Measurements from ENCODE around the gene RPA3. TPM values are rescaled to one million over a fixed set of nuclear protein-coding genes. Genes with fewer than 3 reads are reported as not detected.

RPA3 gene
- polyA plus RNA-seq, 1 experiment = 22.9 TPM

DNA sequence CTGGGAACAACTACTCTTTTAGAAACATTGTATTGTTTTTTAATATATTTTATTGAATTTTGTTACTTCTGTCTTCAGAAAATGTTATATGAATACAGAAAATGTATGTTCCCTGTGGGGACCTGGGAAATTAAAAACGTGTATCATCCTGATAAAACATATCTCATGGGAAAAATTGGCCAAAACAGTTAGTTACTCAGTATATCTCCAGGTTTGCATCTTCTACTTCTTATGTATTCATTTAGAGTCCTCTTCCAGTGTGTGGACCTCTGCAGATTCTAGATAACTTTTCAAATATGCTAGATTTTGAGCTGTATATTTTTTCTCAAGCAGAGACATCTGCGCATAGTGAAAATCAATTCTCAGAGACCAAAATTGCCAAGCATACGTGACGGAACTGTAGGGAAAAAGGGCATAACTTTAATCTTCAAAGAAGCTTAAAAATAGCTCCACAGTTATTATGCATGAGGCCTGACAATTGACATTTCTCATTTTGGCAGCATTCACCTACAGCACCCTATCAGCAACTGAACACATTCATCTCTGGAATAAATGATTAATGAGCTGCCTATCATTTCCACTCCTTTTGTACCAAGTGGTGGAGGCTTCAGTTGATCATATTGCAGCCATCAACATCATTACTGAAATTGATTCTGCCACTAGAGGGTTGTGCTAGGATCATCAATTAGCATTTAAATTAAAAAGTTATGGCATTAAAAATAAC lies 104.2 kb downstream of the RPA3 start:
- POLR2A ChIA-PET = no interaction called here
- TF ChIP-seq, protein P1, sequence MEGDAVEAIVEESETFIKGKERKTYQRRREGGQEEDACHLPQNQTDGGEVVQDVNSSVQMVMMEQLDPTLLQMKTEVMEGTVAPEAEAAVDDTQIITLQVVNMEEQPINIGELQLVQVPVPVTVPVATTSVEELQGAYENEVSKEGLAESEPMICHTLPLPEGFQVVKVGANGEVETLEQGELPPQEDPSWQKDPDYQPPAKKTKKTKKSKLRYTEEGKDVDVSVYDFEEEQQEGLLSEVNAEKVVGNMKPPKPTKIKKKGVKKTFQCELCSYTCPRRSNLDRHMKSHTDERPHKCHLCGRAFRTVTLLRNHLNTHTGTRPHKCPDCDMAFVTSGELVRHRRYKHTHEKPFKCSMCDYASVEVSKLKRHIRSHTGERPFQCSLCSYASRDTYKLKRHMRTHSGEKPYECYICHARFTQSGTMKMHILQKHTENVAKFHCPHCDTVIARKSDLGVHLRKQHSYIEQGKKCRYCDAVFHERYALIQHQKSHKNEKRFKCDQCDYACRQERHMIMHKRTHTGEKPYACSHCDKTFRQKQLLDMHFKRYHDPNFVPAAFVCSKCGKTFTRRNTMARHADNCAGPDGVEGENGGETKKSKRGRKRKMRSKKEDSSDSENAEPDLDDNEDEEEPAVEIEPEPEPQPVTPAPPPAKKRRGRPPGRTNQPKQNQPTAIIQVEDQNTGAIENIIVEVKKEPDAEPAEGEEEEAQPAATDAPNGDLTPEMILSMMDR (IDR thresholded peaks at IDR 0.05; ENCODE audit: low read depth, low read length) = no peak
- CTCF ChIA-PET = interaction anchor here (1.0 to 1.5 kb wide), 2 partner anchors 10 to 18 kb away, joined by 3 read pairs; no protein-coding TSS in a partner anchor
- no peak for DNase-seq (ENCODE audit: low read depth, low spot score)
- no peak overlapping the region for H3K4me3 ChIP-seq (ENCODE audit: low read depth, low read length)
- H3K9me3 ChIP-seq (ENCODE audit: control insufficient read depth, insufficient read depth, low read length) = no peaks in the 10 kb centered on the region
- H3K27ac ChIP-seq (ENCODE audit: low read depth, low read length) = no peak overlapping the region
- H3K27me3 ChIP-seq (ENCODE audit: control insufficient read depth, insufficient read depth, low read length) = no peaks in the 10 kb centered on the region

DNA sequence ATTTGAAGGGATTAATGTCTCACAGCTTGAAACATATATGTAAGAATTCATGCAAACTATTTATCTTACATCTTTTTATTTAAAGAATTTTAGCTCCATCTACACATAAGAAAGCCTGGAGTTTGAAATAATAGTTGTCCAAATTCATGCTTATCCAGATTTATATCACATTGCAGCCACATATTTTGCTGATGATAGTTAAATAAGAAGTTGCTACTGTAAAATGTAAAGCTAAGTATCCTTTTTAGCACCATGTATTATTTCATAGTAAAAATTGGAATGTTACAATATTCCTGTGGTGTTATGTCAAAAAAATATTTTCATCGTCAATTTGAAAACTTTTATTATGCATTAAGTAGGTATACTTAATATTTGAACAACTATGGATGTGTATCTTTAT lies 105.2 kb downstream of the RPA3 start:
- POLR2A ChIA-PET = no interaction called here

DNA sequence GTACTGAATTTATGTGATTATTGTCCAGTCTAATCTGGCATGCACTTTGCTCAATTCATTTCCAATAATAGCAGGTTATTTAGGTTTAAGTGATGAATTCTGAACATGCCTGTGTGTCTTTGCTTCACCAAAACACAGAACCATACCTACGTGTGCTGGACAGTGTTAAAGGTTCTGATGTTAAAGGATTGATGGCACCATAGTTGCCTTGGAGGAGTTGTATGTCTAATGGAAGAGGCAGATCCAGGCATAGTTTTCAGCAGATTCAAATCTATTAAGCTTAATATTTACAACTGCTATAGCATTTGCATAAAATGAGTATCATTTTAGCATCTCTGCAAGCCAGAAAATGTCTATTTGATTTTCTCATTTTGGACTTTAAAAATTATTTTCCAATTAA lies 105.9 kb downstream of the RPA3 start:
- Histone ChIP-seq H3K9me3 (ENCODE audit: control insufficient read depth, insufficient read depth, low read length) (no peaks in the 10 kb centered on the region), H3K4me3 (ENCODE audit: low read depth, low read length) (no peak overlapping the region), H3K27me3 (ENCODE audit: control insufficient read depth, insufficient read depth, low read length) (no peaks in the 10 kb centered on the region), H3K27ac (ENCODE audit: low read depth, low read length) (no peak overlapping the region)
- POLR2A ChIA-PET = no interaction called here
- DNase-seq (ENCODE audit: low read depth, low spot score) = no peak
- CTCF ChIA-PET = interaction anchor here (0.7 to 1.6 kb wide), 3 partner anchors 27 to 509 kb away, joined by 3 read pairs; no protein-coding TSS in a partner anchor
- TF ChIP-seq, protein P1 (IDR thresholded peaks at IDR 0.05; ENCODE audit: low read depth, low read length) = no peak

More for the DNA sequence above, 105.2 kb downstream of the RPA3 start:
- Histone ChIP-seq H3K4me3 (ENCODE audit: low read depth, low read length) (no peak overlapping the region), H3K27me3 (ENCODE audit: control insufficient read depth, insufficient read depth, low read length) (no peaks in the 10 kb centered on the region), H3K9me3 (ENCODE audit: control insufficient read depth, insufficient read depth, low read length) (no peaks in the 10 kb centered on the region), H3K27ac (ENCODE audit: low read depth, low read length) (no peak overlapping the region)
- no peak for DNase-seq (ENCODE audit: low read depth, low spot score)
- TF ChIP-seq, protein P1 (IDR thresholded peaks at IDR 0.05; ENCODE audit: low read depth, low read length) = no peak
- CTCF ChIA-PET = interaction anchor here (0.8 to 1.6 kb wide), 3 partner anchors 17 to 68 kb away, joined by 3 read pairs; no protein-coding TSS in a partner anchor

DNA sequence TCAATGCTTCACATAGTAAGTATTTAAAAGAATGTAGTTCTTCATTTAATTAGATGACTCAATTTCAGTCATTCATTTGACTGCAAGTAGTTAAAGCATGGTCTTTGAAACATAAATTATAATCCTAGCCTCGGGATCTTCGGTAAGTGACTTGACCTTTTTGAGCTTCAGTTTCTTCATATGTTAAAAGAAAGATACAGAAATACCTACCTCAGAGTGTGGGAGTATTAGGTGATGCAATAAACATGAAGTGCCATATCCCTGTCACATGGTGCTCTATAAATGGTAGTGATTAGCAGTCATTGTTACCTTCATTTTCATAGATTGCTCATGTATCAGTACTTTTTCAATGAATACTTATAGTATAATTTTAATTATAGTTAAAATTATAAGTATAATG lies 109.1 kb downstream of the RPA3 start:
- ChIA-PET CTCF (no interaction called here), POLR2A (no interaction called here)
- no peaks in the 10 kb centered on the region for H3K9me3 ChIP-seq (ENCODE audit: control insufficient read depth, insufficient read depth, low read length)
- no peak overlapping the region for H3K27ac ChIP-seq (ENCODE audit: low read depth, low read length)
- no peaks in the 10 kb centered on the region for H3K27me3 ChIP-seq (ENCODE audit: control insufficient read depth, insufficient read depth, low read length)
- DNase-seq (ENCODE audit: low read depth, low spot score) = no peak
- TF ChIP-seq, protein P1 (IDR thresholded peaks at IDR 0.05; ENCODE audit: low read depth, low read length) = no peak
- H3K4me3 ChIP-seq (ENCODE audit: low read depth, low read length) = no peak overlapping the region

DNA sequence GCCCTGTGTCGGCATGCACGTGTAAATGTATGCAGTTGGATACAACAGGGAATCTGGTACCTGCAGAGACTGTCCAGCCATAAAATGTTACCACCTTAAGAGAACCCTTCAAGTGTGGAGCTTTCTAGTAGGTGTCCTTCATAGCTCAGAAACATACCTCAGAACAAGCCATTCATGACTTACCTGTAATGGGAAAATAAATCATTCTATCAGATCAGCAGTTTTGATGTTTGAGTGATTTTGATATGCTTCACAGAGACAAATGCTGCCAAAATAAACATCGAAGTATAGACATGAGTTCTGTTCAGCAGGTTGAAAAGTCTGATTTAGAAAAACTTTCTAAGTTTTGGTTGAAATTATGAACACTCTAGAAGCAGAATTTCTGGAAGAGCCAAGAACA lies 111.4 kb downstream of the RPA3 start:
- no peaks in the 10 kb centered on the region for H3K27me3 ChIP-seq (ENCODE audit: control insufficient read depth, insufficient read depth, low read length)
- no peak for DNase-seq (ENCODE audit: low read depth, low spot score)
- CTCF ChIA-PET = interaction anchor here (1.2 kb wide), 1 partner anchor 11 kb away, joined by 4 read pairs; no protein-coding TSS in a partner anchor
- H3K27ac ChIP-seq (ENCODE audit: low read depth, low read length) = no peak overlapping the region
- no peaks in the 10 kb centered on the region for H3K9me3 ChIP-seq (ENCODE audit: control insufficient read depth, insufficient read depth, low read length)
- POLR2A ChIA-PET = no interaction called here
- no peak overlapping the region for H3K4me3 ChIP-seq (ENCODE audit: low read depth, low read length)
- TF ChIP-seq, protein P1 (IDR thresholded peaks at IDR 0.05; ENCODE audit: low read depth, low read length) = no peak
